NOMO-1 treated with dmso at 0.1 percent for 144 hours (cell line): ENCODE results near the gene HSF4.

Experiments used
- DNase-seq: peaks from one replicate; lab custom pipeline; 2025; ENCODE audit not compliant: unreplicated experiment; lab: John Stamatoyannopoulos, UW

The HSF4 gene

DNA sequence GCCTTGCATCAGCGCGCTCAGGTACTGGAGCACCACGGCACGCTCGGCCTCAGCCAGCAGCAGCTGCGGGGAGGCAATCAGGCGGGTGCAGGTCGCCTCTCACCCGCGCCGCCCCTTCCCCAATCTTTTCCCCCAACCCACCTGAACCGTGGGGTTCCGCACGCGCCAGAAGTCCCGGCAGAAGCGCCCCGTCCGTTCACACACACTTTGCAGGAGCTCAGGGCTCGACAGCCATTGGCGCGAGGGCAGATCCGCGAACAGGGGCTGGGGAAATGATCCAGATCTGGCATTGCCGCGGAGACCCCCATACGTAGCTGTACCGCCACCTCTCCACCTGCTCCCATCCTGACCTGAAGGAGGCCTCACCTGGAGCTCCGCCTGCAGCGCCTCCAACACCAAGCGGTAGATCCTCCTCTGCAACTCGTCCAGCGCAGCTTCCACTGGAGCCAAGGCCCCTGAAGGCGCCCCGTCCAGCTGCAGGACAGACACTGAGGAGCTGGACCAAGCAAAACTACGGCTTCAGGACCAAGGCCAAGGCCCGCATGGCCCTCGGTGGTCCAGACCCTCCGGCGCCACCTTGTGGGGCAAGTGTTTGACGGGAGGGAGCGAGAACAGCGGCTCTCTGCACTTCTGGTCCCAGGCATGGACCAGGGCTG, 20.6 kb downstream of the HSF4 start:
- peak; percentile 73 for DNase-seq

- DNase-seq = no peak
These were observed 21.1 kb downstream of the HSF4 start for GRCh38 chr16:67185651-67186134.

DNA sequence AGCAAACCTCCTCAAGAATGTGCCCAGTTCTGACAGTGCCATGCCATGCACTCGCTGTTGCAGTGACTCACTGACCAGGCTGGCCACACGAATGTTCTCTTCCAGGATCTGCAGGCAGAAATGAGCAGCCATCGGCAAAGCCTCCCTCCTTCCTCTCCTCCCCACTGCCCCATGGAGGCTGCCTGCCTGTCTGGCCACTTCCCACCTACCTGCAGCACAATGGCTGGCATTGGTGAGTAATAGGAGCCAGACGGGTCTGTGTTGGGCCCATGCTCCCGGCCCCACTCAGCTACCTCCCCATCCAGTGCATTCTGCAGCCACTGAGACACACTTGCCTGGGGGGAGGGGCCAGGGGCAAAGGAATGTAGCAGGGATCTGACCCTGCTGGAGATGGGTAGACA, 22.0 kb downstream of the HSF4 start:
- DNase-seq = no peak

GRCh38 chr16:67187175-67187890, 22.8 kb downstream of the HSF4 start:
- no peak for DNase-seq

GRCh38 chr16:67188323-67188722, 23.8 kb downstream of the HSF4 start:
- no peak for DNase-seq

DNA sequence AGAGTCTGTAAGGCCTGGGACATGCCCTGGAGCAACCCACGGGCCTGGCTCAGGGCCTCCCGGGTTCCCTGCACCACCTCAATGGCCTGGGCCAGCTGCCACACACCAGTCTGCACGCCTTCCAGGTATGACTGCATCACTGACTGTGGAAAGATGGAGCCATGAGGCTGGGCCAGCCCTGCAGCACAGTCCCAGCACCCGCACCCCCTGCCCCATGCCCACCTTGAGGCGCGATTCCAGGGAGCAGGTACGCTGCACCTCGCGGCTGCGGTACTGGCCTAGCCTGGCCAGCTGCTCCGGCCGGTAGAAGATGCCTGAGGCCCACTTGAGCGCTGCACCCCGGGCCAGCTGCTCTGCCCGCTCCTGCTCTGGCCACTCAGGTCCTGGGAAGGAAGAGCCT, 24.3 kb downstream of the HSF4 start:
- no peak for DNase-seq

GRCh38 chr16:67190041-67190440, 25.5 kb downstream of the HSF4 start, which contains the start of gene EXOC3L1:
TSS of gene EXOC3L1 (minus strand) at chr16:67190136. CDS start at chr16:67189676, 460 bp downstream.
- DNase-seq = no peak

- DNase-seq = no peak
These were observed 26.2 kb downstream of the HSF4 start for GRCh38 chr16:67190448-67191399.

DNA sequence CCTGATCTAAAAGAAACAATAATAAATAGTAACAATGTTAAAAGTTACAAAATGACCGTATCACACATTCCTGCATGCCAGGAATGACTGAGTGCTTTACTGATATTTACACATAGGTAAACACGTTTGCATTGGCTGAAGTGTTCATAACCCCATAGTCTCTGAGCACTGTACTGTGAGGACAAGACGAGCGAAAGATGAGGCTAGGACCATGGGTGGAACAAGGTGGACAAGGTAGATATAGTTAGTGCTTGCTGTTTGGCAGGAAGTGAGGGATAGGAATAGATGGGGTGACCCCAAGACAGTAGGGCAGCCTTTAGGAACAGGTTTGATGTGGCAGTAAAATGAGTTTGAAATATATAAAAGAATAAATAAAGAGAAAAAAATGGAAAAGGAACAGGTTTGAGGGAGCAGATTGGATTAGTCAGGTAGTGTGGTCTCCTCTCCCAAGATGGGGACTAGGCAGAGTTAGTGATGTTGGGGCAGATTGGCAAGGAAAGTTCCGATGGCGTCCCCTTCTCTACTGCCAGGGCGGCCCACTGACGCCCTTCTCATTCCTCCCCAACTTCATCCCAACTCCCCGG, 27.0 kb downstream of the HSF4 start:
- DNase-seq = no peak

DNA sequence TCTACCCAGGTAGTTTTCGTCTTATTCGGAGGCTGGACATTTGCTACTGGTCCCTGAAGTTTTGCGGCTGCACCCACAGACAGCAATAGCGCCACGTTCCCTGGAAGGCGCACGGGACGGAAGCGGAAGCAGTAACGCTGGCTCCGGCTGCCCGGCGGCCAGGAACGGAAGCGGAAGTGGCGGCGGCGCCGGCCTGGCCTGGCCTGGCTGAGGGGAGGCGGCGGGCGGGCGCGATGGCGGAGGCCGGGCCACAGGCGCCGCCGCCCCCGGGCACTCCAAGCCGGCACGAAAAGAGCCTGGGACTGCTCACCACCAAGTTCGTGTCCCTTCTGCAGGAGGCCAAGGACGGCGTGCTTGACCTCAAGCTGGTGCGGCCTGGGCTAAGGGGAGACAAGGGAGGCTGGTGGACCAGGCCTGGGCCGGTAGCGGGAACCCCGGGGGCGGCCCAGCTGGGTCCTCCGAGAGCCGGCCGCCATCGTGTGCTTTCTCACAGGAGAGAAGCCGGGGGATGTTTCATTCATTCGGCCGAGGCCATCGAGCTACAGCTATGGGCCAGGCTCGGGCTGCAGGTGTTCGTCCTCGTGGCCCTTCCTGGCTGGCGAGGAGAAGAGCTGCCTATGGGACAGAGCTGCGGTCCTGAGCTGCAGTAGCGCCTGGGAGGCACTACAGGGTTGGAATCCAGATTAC, 27.6 kb downstream of the HSF4 start, which contains the start of gene E2F4:
Gene E2F4, plus strand, starts transcription at position 161 of the 687 bp plus-strand sequence. Its CDS starts 73 bp downstream, at position 234.
- peak; percentile 93 for DNase-seq

DNA sequence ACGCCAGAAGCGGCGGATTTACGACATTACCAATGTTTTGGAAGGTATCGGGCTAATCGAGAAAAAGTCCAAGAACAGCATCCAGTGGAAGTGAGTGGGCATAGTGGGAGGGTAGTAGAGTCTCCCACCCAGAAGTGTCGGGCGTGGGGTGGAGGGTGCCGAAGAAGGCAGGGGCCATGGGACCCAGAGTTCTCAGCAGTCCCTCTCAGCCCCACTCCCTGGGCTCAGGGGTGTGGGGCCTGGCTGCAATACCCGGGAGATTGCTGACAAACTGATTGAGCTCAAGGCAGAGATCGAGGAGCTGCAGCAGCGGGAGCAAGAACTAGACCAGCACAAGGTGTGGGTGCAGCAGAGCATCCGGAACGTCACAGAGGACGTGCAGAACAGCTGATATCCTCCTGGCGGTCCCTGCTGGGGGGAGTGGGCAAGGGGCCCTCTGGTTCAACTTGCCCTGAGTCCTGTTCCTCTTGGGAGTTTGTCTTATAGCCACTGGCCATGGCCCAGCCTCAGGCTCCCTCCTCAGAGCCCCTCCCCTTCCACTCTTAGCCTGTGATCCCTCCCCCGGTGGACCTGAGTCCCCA, 28.3 kb downstream of the HSF4 start:
- DNase-seq = no peak

GRCh38 chr16:67193536-67193935, 29.0 kb downstream of the HSF4 start:
- no peak for DNase-seq

DNA sequence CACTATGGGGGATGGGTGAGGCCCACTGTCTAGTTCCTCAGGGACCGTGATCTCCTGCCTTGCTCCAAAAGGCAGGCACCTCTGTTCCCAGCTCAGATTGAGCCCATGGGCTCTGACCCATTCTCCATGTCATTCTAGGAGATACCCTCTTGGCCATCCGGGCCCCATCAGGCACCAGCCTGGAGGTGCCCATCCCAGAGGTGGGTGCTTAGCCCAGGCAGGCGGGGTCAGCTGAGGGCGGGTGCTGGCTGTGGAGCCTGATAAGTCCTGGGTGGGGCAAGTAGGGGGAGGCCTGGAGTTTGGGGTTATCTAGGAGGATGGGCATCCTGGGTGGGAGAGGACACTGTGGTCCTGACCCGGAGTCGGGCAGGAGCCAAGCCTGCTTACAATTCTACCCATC, 29.7 kb downstream of the HSF4 start:
- DNase-seq = no peak

- DNase-seq = no peak
These were observed 31.1 kb downstream of the HSF4 start for GRCh38 chr16:67195676-67196075.

DNA sequence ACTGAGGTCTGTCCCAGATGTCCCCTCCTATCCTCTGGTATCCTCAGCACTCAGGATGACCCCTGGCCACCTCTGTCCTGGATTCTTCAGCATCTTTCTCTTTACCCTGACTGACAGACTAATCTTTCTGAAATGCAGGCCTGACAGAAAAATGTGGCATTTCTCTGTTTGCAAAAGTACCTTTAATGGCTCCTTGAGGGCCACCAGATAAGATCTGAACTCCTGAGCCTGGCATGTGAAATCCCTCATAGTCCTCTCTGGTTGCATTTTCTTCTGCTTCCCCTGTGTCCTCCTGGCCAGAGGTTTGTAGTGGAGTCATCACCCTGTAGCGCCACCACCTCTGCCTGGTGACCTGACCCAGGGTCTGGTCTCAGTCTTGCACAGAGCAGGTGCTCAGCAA, 32.3 kb downstream of the HSF4 start:
- DNase-seq = no peak

GRCh38 chr16:67197704-67198103, 33.2 kb downstream of the HSF4 start:
- DNase-seq = no peak

DNA sequence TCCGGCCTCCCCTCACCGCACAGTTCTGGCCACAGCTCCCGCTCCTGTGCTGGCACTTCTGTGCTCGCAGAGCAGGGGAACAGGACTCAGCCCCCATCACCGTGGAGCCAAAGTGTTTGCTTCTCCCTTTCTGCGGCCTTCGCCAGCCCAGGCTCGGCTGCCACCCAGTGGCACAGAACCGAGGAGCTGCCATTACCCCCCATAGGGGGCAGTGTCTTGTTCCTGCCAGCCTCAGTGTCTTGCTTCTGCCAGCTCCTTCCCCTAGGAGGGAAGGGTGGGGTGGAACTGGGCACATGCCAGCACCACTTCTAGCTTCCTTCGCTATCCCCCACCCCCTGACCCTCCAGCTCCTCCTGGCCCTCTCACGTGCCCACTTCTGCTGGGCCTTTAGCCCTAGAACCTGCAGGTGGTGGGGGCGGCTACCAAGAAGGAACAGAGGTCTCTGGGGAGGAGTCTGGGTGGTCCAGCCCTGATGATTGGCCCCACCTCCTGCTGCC, 33.7 kb downstream of the HSF4 start:
- DNase-seq = no peak

GRCh38 chr16:67199011-67199807, 34.7 kb downstream of the HSF4 start, which contains the start of gene ELMO3:
TSS of gene ELMO3 (plus strand) at chr16:67199131. CDS start at chr16:67199327, 196 bp downstream.
- DNase-seq = no peak

DNA sequence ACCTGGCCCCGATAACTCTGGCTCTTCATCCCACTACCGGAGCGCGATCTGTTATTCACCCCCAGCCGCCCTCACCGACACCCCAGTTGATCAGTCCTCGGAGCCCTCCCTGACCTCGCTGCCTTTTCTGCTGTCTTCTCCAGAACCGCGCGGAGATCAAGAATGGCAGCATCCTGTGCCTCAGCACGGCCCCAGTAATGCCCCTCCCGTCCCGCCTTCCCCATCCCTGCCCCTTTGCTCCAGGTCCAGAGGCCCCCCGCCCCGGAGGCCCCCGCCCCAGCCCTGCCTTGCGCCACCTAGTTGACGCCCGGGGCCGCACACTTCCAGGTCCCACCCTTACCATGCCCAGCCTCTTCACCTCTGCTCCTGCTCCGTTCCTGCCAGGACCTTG, 35.3 kb downstream of the HSF4 start:
- no peak for DNase-seq
